HG03060 (cell line): ENCODE data around the gene SLC24A3.

Experiments used
- ATAC-seq: cut with Tn5 transposase; IDR thresholded peaks from one replicate; pipeline ENCODE4 v1.9.1; 2021; ENCODE audit warnings: low read depth, moderate number of reproducible peaks; ENCODE audit not compliant: unreplicated experiment

The SLC24A3 gene

DNA sequence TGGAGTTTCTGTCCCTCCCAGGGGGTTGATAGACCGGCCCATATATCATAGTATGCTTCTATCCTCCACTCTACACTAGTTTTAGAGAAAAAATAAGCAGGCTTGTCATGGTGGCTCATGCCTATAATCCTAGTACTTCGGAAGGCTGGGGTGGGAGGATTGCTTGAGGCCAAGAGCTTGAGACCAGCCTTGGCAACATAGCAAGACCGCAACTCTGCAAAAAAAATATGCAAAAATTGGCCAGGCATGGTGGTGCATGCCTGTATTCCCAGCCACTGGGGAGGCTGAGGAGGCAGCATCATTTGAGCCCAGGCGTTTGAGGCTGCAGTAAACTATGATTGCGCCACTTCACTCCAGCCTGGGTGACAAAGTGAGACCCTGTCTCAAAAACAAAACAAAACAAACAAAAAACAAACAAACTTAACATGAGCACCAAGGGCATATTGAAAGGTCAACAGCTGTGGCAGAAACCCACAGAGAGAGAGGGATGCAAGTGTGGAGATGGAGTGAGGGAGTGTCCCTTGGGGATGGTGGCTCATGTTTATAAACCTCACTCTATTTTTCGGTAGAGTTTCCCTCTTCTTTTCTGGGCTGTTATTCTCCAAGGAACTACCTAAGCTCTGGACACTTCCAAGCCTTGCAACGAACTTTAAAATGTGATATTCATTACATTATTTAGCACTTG, 24.1 kb downstream of the SLC24A3 start:
- ATAC-seq: no peak

DNA sequence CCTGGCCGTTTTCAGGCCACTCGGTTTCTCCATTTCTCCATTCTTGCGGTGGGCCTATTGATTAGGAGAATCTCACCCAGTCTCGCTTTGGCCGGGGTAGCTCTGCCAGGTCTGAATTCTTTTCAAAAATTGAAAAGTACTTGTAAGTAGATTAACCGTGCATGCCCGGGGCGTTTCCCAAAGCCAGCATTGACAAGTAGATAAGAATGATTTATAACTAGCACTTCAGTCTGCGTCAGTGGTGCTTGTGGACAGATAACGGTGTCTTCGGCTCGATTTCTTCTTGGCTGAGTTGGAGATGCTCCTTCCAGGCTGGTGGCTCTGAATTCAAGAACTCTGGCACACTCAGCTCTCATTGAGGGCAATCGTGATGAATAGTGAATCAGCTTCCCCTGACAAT, 29.0 kb downstream of the SLC24A3 start:
- no peak for ATAC-seq

DNA sequence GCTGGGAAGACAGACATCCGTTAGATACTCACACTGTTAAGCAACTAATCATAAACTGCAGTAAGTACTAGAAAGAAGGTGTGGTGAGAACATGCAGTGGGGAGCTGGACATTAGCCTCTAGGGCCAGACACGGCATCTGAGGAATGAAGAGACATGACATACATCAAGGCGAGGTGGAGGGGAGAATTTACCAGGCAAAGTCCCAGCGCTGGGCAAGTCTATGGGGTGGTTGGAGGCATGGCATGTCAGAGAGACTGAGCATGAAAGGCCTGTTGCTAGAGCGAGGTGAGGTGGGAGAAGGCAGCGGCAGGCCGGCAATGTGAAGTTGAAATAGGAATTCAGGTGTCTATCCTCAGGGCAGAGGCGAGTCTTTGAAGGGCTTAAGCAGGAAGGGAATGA, 31.8 kb downstream of the SLC24A3 start:
- ATAC-seq: no peak

DNA sequence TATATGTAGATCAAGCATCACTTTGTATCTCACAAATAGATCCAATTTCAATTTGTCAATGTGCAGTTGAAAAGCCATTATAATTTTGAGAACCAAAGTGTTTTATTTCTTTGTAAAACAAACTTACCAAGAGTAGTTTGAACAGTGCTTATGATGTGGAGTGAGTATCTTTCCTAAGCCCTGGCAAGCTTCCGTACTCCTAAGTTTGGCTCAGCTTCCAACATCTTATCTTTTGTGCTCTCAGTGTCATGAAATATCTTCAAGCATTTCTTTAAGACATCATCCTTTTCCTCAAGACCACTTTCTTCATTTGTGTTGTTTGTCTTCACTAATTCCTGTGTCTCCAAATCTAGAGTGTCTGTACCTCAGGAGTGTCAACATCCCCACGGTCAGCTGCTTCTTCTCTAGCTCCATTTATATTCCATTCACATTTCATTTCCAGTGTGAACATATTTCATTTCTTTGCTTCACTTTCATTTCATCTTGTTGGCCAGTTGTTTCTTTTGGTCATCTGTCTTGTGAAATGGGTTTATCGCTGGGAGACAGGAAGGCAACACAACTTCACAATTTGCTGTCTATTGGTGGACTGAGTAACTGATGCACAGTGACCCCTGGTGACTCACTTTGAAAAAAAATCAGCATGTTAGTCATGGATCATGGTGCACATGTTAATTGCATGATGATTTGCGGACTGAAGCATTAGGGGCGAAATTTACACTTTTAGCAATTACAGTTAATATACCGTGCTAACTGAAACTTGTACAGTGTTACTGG, 36.9 kb downstream of the SLC24A3 start:
- no peak for ATAC-seq

DNA sequence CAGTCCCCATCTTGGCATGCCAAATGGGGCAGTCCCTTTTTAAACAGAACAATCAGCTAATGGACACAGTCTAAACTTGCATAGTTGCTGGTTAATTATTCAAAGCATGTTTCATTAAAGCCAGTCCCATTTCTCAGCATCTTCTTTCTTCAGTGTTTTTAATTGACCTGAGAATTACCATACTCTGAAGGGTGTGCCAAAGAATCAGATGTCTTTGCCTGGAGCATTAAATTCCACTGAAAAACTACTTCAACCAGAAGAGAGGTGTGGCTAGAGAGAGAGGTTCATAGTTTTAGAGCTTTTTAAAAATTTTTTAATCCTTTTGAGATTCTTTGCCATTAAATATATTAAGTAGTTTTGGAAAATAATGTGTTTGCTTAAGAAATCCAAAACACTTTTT, 37.9 kb downstream of the SLC24A3 start:
- ATAC-seq: no peak

DNA sequence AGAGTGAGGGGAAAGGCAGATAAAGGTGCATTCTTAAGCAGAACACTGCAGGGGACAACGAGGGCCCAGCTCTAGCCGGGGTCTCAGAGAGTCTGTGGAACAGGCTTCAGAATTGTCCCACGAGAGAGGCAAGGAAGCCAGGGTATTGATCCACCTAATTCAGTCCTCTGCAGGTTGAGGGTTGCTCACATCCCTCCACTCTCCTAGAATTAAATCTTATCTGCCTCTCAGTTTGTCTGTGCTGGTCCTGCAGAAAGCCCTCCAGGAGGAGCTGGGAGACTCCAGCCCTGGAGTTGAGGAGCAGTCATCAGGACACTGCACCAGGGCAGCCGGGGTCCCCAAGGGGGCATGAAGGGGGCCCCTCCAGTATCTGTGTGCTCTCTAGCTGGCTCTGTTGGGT, 39.1 kb downstream of the SLC24A3 start:
- no peak for ATAC-seq

DNA sequence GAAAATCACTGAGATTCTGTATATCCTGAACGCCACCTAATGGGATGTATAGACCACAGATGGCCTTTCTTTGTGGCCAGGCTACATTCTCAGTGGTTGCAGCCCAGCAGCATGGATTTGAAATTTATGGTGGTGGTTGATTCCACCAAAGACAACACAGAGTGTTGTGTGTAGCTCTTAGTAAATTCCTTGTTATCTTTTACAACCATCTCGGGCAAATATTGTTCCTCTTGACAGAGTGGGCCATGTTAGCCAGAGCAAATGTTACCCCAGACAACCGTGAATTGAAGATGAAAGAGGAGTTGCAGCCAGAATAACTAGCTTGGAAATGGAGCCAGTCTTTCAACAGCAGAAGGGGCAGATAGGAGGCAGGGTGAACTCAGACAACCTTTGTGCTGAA, 39.5 kb downstream of the SLC24A3 start:
- ATAC-seq: no peak

DNA sequence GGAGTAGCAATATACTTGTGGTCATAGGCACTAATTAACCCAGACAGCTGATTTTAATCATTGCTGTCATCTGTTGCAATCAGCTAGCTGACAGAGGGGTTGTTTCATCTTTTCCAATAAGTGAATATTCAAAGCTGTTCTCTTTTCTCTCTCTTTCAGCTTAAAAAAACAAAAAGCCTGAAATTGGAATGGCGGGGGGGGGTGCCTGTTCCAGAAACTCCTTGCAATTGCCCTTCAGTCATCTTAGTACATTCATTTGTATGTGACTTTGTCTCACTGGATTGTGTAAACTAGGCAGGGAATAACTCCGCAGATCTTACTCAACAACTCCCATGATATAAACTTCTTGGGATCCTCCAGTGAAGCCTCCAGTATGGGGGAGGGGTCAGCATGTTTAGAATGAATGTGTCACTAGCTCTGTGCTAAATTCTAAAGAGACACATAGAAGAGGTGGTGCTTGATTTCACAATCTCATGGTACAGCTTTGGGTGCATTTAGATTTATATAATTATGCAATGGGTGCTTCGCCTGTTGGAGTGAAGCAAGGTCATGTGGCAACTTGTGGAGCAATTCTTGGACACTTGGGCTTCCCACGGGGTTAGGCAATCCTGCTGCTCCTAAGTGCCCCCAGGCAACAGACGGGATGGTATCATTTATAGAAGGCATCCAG, 40.1 kb downstream of the SLC24A3 start:
- ATAC-seq: no peak

DNA sequence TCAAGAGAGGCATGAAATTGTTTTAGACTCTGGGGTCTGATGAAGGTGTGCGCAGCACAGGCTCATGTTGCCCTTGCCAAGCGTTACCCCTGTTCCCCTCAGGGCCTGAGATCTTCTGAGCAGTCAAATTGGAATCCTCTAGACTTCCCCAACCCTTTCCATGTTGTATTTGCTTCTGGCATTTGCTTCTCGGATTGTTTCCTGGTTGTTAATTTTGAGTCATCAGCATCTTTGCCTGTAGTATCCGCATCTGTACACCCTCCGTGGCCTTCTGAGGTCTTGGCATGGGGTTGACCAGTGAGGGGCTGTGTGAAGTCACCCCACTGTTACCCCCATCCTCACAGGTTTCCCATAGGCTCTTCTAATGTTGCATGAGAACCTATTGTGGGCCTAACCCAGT, 40.9 kb downstream of the SLC24A3 start:
- no peak for ATAC-seq

DNA sequence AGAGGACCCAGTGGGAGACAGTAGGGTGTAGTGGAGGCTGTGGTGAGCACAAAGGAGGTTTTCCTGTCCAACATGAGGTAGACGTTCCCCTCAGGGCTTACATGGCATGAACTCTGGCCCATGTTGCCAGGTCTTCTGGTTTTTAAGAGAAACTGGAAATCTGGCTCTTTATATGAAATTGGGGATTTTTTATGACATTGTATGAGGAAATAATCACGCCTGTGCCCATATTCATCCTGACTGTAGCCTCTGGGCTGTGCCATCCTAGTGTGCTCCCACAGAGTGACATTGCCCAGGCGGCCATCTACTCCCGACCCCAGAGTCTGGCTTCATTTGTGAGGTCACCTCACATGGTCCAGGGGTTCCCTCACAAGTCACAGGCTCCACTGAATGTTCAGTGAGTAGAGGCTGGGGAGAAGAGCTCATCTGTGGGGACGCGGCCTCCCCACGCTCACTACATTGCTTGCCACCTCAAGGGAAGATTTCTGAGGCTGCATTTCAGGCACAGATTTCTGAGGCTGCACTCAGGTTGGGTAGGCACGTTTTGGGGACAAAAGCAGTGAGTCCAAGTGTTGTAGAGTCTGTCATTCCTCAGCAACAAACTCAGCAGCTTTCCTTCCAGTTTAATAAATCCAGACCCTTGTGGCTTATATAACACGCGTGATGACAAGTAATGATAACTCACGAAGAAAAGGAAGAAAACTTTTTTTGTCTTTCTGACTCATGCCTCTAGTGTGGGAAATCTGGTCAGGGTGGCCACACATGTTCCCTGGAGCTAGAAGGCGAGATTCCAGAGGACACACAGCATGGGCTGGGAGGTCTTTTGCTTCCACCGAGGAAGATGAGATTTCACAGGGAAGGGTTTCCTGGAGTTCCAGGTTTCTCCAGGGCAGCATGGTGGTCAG, 41.7 kb downstream of the SLC24A3 start:
- no peak for ATAC-seq

DNA sequence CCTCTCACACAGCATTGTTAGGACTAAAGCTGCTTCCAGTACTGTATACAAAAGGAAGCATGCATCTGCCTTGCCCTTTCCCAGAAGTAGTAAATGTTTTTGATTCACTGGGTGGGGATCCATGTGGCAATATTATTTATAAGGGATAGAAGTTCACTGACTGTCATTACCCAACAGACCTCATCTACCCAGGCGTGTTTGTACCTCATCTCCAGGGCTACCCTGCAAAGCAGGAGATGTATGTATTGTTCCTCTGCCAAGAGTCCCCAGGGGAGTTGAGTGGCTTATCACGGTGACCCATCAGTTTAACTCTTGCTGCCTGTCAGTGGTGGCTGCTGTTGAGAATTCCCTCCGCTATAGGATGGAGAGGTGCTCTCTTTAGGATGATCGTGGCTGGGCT, 42.5 kb downstream of the SLC24A3 start:
- no peak for ATAC-seq

DNA sequence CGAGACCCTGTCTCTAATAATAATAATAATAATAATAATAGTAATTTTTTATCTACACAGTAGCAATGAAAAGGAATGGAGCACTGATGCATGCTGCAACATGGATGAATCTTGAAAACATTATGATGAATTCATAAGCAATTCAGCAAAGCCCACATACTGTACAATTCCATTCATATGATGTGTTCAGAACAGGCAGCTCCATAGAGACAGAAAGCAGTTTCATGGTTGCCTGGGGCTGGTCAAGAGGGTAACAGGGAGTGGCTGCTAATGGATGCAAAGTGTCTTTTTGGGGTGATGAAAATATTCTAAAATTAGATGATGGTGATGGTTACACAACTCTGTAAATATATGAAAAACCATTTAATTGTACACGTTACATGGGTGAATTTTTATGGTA, 43.6 kb downstream of the SLC24A3 start:
- no peak for ATAC-seq

DNA sequence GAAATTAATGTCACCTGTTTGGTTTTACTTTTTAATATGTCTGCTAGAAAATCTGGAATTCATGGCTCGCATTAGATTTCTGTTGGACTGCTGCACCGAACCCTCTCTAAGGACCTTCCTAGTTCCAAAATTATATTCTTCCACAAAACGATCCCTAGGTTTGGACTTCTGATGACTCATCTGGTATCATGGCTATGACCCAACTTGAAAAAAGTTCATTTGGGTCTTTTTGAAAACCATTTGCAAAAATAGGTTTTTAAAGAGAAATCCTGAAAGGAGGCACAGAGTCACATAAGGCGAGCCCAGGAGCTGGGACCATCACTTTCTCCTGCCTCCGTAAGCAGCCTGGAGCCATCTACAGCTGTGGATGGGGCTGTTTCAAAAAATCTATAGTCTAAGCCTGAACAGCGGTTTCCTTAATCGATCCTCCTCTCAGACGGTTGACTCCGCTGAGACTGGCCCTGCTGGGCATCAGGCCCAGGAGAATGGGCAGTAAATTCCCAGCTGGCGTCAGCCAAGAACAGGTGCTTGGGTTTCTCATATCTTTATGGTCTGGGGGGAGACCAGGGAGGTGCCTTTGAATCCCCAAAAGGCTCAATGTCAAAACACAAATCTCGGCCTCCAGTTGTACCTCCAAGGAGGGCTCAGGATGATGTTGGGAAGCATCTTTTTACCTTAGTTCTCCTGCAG, 44.6 kb downstream of the SLC24A3 start:
- no peak for ATAC-seq

DNA sequence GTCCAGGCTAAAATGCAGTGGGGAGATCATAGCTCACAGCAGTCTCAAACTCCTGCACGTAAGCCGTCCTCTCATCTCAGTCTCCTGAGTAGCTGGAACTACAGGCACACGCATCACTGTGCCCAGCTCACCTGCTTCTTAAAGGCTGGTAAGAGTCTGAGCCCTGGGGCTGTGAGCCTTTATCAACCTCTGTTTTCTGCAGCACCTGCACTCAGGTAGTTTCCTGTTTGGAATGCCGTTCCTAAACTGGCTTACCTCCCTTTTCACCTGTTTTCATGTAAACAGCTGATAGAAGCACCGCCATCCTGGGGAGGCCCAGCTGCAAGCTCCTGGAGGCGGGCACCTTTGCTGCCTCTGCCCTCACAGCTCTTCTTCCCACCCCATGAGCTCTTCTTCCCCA, 45.4 kb downstream of the SLC24A3 start:
- ATAC-seq: no peak

DNA sequence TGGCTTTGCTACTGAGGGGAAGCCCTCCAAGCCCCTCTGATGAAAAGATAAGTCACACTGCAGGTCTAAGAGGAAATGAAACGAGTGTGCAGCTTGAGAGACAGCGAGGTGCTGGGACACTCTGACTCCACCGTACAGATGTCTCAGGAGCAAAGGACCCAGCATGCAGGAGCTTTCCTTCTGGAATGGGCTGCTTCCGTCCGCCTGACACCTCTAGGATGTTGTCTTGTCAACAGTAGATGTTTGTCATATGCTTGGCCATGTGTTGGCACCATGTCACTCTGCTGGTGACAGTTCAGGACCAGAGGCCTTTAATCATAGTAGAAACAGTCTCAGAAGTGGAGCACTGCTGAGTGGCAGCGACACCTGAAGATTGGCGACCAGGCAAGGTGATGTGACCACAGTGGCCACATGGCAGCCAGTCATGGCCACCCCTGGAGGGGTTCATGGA, 46.7 kb downstream of the SLC24A3 start:
- ATAC-seq: no peak

DNA sequence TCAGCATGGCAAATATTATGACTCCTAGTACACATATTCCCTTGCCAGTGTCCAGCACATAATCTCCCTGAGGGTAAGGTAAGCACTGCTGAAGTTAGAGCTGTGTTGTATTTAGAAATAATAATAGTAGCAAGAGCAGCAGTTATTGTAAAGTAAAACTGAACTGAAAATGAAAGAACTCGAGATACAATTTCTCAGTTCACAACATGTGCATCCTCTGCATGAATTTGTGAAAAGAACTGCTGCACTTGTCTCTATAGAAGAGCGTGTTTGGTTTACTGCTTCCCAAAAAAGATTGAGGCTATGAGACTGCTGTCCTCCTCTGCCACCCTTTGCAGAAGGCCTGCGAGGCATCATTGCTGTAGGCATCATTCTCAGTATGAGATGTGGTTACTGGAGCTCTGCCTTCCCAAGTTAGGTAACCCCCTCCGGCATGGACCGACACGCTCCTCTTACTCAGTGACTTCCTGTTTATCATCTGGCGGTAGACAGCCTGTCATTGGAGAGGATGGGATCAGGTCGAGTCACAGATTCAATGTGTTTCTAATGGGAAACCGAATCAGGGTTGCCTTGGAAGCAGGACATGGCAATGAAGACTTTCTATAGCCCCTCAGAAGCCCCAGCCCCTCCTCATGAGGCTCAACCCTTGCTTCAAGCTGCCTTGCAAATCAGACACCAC, 48.1 kb downstream of the SLC24A3 start:
- ATAC-seq: no peak

DNA sequence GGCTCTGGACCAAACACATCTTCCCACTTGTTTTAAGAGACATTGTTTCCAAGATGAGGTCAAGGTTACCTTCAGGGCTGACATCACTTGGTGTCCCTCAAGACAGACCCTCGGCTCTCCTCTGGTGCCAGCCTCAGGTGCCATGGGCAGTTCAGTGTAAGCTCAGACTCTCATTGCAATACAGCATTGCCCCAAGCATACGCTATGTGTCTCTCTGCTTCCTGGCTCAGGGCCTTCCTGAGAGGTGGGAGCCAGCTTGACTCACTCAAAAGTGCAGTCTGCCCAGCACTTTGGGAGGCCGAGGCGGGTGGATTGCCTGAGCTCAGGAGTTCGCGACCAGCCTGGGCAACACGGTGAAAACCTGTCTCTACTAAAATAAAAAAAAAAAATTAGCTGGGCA, 51.7 kb downstream of the SLC24A3 start:
- ATAC-seq: no peak

DNA sequence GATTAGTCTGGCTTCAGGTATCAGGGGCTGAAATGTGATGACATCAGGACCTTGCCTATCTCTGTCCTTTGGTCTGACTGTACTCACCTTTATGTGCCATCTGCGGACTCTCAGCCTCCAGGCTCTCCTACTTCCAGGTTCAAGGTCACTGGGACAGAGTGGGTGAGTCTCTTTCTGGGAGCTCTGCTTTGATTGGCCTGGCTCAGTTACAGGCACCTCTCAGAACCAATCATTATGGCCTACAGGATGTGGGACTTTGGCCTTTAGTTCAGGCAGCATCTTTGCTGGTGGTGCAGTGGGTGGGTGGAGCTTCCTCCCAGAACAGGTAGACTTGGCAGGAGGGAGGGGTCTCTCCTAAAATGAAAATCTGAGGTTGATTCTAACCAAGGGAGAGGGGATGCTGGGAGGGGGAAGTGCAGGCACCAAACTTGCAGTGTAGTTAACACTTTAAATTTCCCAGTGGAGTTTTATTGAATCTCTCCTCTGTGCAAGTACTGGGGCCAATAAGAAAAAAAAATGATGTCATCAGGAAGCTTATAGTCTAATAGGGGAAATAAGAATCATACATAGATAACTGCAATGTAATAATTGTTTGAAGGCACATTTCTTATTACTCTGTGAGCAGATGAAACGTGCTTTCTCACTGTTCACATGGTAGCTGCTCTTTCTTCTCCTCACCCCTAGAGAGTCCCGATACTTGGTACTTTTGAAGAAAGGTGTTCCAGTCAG, 53.4 kb downstream of the SLC24A3 start:
- no peak for ATAC-seq

DNA sequence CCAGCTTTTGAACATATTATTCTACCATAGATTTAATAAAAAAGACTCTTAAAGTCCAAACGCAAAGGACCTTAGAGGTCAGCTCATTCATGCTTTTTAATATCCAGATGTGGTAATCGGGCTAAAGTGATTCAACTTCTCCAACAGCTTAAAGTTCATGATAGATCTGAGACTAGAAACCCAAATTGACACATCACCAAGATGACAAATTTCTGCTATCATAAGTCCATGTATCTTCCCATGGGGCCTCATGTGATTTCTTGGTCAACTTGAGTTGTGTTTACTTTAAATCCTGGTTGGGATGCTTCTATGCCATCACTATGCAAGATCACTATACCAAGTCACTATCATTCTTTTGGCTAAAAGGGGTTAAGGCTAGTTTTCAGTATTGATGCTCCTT, 56.0 kb downstream of the SLC24A3 start:
- no peak for ATAC-seq
